ENCODE measurements around the gene CD38. TPM values are rescaled to one million over a fixed set of nuclear protein-coding genes. Genes with fewer than 3 reads are reported as not detected.

Gene CD38
- total and polyA plus RNA-seq, 5 donors from 2014 or later: 4.8 to 14.5 (median 6.4) TPM

DNA sequence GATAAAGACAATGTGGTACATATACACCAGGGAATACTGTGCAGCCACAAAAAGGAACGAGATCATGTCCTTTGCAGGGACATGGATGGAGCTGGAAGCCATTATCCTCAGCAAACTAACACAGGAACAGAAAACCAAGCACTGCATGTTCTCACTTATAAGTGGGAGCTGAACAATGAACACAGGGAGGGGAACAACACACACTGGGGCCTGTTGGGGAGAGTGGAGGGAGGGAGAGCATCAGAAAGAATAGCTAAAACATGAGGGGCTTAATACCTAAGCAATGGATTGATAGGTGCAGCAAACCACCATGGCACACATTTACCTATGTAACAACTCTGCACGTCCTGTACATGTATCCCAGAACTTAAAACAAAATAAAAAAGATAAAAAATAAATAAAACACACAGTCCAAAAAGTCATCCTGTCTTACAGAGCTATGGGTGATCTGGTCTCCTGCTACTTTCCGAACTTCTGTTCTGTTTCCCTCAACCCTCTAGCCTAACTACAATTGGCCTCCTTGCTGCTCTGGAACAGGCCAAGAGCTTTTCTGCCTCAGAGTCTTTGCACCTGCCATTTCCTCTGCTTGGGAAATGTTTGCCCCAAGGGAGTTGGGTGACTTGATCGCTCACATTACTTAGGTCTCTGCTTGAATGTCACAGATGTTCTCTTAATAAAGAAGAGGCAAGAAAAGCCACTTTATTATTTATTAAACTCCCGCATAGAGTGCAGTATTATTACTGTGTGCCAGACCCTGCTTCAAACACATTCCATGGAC, 1.1 kb upstream of the CD38 start:
- no peak overlapping the region for H3K4me3 ChIP-seq (ENCODE audit: low read depth, low read length)
- peaks cover 27% of the 10 kb centered on the region for H3K4me1 ChIP-seq (ENCODE audit: control insufficient read depth, insufficient read depth, low read length, poor library complexity, severe bottlenecking)
- peaks cover 60% of the 10 kb centered on the region for H3K27me3 Mint-ChIP-seq
- H3K4me1 Mint-ChIP-seq: peaks cover 0 to 68% (median 42%) of the 10 kb centered on the region in 4 donors
- no peak overlapping the region for H3K27ac ChIP-seq (ENCODE audit: insufficient read depth, low read length, poor library complexity, severe bottlenecking)
- H3K4me3 Mint-ChIP-seq: peak overlapping the region in 3 of 4 donors; percentile 76 to 88 (median 88)
- H3K36me3 ChIP-seq (ENCODE audit: control insufficient read depth, insufficient read depth, low read length): no peaks in the 10 kb centered on the region
- H3K27me3 ChIP-seq (ENCODE audit: control insufficient read depth, insufficient read depth, low read length): peaks cover 2% of the 10 kb centered on the region
- H3K27ac Mint-ChIP-seq: peak overlapping the region in 1 of 3 donors; percentile 44
- no peak for ATAC-seq (ENCODE audit: low read depth in 2 of 2)
- H3K9me3 ChIP-seq (ENCODE audit: control insufficient read depth in 2 of 2, low read length in 2 of 2): no peaks in the 10 kb centered on the region
- DNase-seq: no peak
- peaks cover 0 to 4% (median 0%) of the 10 kb centered on the region in 7 donors for H3K9me3 Mint-ChIP-seq
- H3K36me3 Mint-ChIP-seq: no peaks in the 10 kb centered on the region

DNA sequence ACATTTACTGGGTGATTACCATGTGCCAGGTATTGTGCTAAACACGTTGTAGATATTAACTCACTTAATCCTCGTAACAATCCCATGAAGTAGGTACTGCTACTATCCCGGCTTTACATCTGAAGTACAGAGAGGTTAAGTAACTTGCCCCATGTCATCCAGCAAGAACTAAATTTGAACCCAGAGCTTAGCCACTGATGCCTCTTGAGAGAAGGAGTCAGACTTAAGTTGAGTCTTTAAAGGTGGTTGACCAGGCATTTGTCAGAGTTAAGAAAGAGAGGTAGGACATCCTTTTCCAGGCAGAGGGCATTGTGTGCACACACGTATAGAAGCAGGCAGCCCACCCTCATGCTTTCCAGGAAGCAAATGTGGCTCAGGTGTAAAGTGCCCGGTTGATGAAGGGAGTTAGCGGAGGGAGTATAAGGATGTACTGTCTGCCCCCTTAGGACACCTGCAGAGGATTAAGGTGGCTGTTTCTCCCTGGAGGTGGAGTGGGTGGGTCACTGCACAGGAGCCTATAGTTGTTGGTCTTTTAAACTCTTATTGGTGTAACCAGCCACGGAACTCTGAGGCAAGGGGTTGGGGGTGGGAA, 335 bp upstream of the CD38 start:
- Histone ChIP-seq H3K36me3 (ENCODE audit: control insufficient read depth, insufficient read depth, low read length) (no peaks in the 10 kb centered on the region), H3K27me3 (ENCODE audit: control insufficient read depth, insufficient read depth, low read length) (peaks cover 4% of the 10 kb centered on the region), H3K4me1 (ENCODE audit: control insufficient read depth, insufficient read depth, low read length, poor library complexity, severe bottlenecking) (peaks cover 28% of the 10 kb centered on the region), H3K9me3 (ENCODE audit: control insufficient read depth in 2 of 2, low read length in 2 of 2) (no peaks in the 10 kb centered on the region), H3K27ac (ENCODE audit: insufficient read depth, low read length, poor library complexity, severe bottlenecking) (no peak overlapping the region), H3K4me3 (ENCODE audit: low read depth, low read length) (no peak overlapping the region)
- DNase-seq (no peak), ATAC-seq (ENCODE audit: low read depth in 2 of 2) (peak in 1 of 2 donors; percentile 21)
- Mint-ChIP-seq H3K4me1 (peaks cover 7 to 68% (median 39%) of the 10 kb centered on the region in 4 donors), H3K36me3 (peaks cover 3% of the 10 kb centered on the region), H3K4me3 (peak overlapping the region; percentile 76 to 89 (median 88)), H3K27ac (peak overlapping the region; percentile 44 to 57 (median 57)), H3K9me3 (no peaks in the 10 kb centered on the region), H3K27me3 (peaks cover 55% of the 10 kb centered on the region)

DNA sequence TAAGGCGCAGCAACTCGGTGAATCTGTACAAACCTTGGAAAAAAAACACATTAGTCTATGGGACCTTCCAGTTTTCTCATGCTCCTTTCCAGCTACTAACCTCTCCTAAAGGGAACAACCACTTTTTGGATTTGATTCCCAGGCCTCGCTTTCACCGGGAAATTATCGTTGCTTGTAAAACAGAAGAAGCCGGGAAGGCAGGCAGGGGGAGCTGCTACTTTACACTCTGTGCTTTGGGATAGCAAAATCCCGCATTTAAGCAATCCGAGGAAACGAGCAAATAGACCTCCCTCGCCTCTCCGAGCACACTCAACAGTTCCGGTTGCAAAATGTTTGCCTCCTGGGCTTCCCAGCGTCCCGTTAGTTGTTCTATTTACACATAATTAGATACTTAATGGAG, 1.2 kb downstream of the CD38 start:
- no peak for DNase-seq
- no peak overlapping the region for H3K27ac ChIP-seq (ENCODE audit: insufficient read depth, low read length, poor library complexity, severe bottlenecking)
- H3K9me3 Mint-ChIP-seq: peaks cover 0 to 2% (median 0%) of the 10 kb centered on the region in 7 donors

DNA sequence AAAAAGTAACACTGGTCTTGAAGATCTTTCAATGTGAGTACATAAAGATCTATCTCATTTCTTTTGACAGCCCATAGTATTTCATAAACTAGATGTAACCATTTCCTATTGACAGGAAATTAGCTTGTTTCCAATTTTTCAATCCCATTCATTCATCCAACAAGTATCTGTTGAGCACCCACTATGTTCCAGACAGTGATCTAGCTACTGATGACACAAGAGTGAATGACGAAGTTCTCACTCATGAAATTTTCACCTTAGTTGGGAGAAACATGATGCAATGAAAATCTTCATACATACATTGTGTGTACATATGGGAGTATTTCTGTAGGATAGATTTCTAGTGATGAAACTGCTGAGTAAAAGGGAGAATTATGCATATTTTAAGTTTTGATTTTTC, 1.7 kb downstream of the CD38 start:
- Histone ChIP-seq H3K36me3 (ENCODE audit: control insufficient read depth, insufficient read depth, low read length) (no peaks in the 10 kb centered on the region), H3K9me3 (ENCODE audit: control insufficient read depth in 2 of 2, low read length in 2 of 2) (no peaks in the 10 kb centered on the region), H3K4me3 (ENCODE audit: low read depth, low read length) (peak overlapping the region; percentile 85), H3K4me1 (ENCODE audit: control insufficient read depth, insufficient read depth, low read length, poor library complexity, severe bottlenecking) (peaks cover 28% of the 10 kb centered on the region), H3K27ac (ENCODE audit: insufficient read depth, low read length, poor library complexity, severe bottlenecking) (no peak overlapping the region), H3K27me3 (ENCODE audit: control insufficient read depth, insufficient read depth, low read length) (peaks cover 6% of the 10 kb centered on the region)
- peaks cover 8 to 69% (median 39%) of the 10 kb centered on the region in 4 donors for H3K4me1 Mint-ChIP-seq
- H3K9me3 Mint-ChIP-seq: peaks cover 0 to 2% (median 0%) of the 10 kb centered on the region in 7 donors
- H3K4me3 Mint-ChIP-seq: peak overlapping the region; percentile 88 to 93 (median 90)
- peak overlapping the region; percentile 78 to 89 (median 87) for H3K27ac Mint-ChIP-seq
- DNase-seq (no peak), ATAC-seq (ENCODE audit: low read depth in 2 of 2) (no peak)
- H3K27me3 Mint-ChIP-seq: peaks cover 48% of the 10 kb centered on the region
- peaks cover 18% of the 10 kb centered on the region for H3K36me3 Mint-ChIP-seq

More for the DNA sequence above, 1.2 kb downstream of the CD38 start:
- H3K4me3 Mint-ChIP-seq: peak overlapping the region; percentile 88 to 93 (median 90)
- H3K27me3 Mint-ChIP-seq: peaks cover 51% of the 10 kb centered on the region
- peaks cover 16% of the 10 kb centered on the region for H3K36me3 Mint-ChIP-seq
- Histone ChIP-seq H3K9me3 (ENCODE audit: control insufficient read depth in 2 of 2, low read length in 2 of 2) (no peaks in the 10 kb centered on the region), H3K27me3 (ENCODE audit: control insufficient read depth, insufficient read depth, low read length) (peaks cover 6% of the 10 kb centered on the region), H3K36me3 (ENCODE audit: control insufficient read depth, insufficient read depth, low read length) (no peaks in the 10 kb centered on the region), H3K4me3 (ENCODE audit: low read depth, low read length) (peak overlapping the region; percentile 85), H3K4me1 (ENCODE audit: control insufficient read depth, insufficient read depth, low read length, poor library complexity, severe bottlenecking) (peaks cover 28% of the 10 kb centered on the region)
- H3K27ac Mint-ChIP-seq: peak overlapping the region; percentile 78 to 89 (median 87)
- ATAC-seq (ENCODE audit: low read depth in 2 of 2): no peak
- H3K4me1 Mint-ChIP-seq: peaks cover 8 to 71% (median 39%) of the 10 kb centered on the region in 4 donors

DNA sequence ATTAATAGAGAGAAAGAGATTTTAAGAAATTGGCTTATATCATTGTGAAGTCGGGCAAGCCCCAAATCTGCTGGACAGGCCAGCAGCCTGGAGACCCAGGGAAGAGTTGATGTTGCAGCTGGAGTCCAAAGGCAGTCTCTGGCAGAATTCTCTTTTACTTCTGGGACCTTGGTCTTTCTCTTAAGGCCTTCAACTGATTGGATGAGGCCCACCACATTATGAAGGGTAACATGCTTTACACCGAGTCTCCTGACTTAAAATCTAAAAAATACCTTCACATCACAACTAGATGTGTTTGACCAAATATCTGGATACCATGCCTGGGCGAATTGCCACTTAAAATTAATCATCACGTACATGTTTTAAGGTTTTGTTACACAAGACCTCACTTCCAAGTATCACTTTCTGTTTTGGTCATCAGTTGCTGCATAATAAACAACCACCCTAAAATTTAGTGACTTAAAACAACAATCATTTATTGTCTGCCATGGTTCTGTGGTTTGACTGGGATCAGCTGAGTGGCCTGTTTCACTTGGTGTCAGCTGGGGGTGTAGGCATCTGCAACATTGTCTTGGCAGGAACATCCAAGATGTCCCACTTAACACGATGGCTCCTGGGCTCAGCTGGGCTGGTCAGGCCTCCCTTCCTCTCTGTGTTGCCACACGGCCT, 3.4 kb downstream of the CD38 start:
- Mint-ChIP-seq H3K27me3 (peaks cover 41% of the 10 kb centered on the region), H3K27ac (peak overlapping the region in 2 of 3 donors; percentile 54 to 59), H3K4me1 (peaks cover 8 to 74% (median 35%) of the 10 kb centered on the region in 4 donors), H3K36me3 (peaks cover 24% of the 10 kb centered on the region), H3K4me3 (peak overlapping the region in 3 of 4 donors; percentile 17 to 64 (median 47)), H3K9me3 (peaks cover 0 to 2% (median 0%) of the 10 kb centered on the region in 7 donors)
- no peaks in the 10 kb centered on the region for H3K36me3 ChIP-seq (ENCODE audit: control insufficient read depth, insufficient read depth, low read length)
- peak in 1 of 3 donors; percentile 40 for DNase-seq
- H3K27me3 ChIP-seq (ENCODE audit: control insufficient read depth, insufficient read depth, low read length): peaks cover 4% of the 10 kb centered on the region
- no peak overlapping the region for H3K27ac ChIP-seq (ENCODE audit: insufficient read depth, low read length, poor library complexity, severe bottlenecking)
- no peaks in the 10 kb centered on the region for H3K9me3 ChIP-seq (ENCODE audit: control insufficient read depth in 2 of 2, low read length in 2 of 2)
- no peak overlapping the region for H3K4me3 ChIP-seq (ENCODE audit: low read depth, low read length)
- peaks cover 28% of the 10 kb centered on the region for H3K4me1 ChIP-seq (ENCODE audit: control insufficient read depth, insufficient read depth, low read length, poor library complexity, severe bottlenecking)
- ATAC-seq (ENCODE audit: low read depth in 2 of 2): no peak

DNA sequence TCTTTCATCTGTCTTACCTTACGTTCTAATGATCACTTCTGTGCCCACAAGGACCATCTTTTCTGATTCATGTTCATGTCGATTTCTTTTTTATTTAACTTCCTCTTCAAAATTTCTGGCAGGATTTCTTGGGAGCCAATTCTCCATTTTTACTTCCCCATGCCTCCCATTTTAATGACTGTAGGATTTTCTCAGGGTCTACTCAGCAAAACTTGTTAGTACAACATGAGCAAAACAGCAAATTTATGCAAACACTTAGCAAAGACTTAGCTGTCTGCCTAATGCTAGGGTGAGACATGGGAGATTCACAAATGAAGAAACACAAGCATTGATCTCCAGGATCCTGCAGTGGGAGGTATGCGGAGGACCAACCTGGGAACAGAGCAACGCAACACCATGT, 5.5 kb downstream of the CD38 start:
- Histone ChIP-seq H3K9me3 (ENCODE audit: control insufficient read depth in 2 of 2, low read length in 2 of 2) (no peaks in the 10 kb centered on the region), H3K4me1 (ENCODE audit: control insufficient read depth, insufficient read depth, low read length, poor library complexity, severe bottlenecking) (peaks cover 16% of the 10 kb centered on the region), H3K27ac (ENCODE audit: insufficient read depth, low read length, poor library complexity, severe bottlenecking) (no peak overlapping the region), H3K4me3 (ENCODE audit: low read depth, low read length) (no peak overlapping the region), H3K27me3 (ENCODE audit: control insufficient read depth, insufficient read depth, low read length) (peaks cover 4% of the 10 kb centered on the region), H3K36me3 (ENCODE audit: control insufficient read depth, insufficient read depth, low read length) (no peaks in the 10 kb centered on the region)
- Mint-ChIP-seq H3K9me3 (peaks cover 0 to 2% (median 0%) of the 10 kb centered on the region in 7 donors), H3K36me3 (peaks cover 33% of the 10 kb centered on the region), H3K4me3 (peak overlapping the region in 1 of 4 donors; percentile 27), H3K27ac (peak overlapping the region in 1 of 3 donors; percentile 17), H3K27me3 (peaks cover 36% of the 10 kb centered on the region), H3K4me1 (peaks cover 8 to 65% (median 34%) of the 10 kb centered on the region in 4 donors)
- DNase-seq (no peak), ATAC-seq (ENCODE audit: low read depth in 2 of 2) (no peak)

DNA sequence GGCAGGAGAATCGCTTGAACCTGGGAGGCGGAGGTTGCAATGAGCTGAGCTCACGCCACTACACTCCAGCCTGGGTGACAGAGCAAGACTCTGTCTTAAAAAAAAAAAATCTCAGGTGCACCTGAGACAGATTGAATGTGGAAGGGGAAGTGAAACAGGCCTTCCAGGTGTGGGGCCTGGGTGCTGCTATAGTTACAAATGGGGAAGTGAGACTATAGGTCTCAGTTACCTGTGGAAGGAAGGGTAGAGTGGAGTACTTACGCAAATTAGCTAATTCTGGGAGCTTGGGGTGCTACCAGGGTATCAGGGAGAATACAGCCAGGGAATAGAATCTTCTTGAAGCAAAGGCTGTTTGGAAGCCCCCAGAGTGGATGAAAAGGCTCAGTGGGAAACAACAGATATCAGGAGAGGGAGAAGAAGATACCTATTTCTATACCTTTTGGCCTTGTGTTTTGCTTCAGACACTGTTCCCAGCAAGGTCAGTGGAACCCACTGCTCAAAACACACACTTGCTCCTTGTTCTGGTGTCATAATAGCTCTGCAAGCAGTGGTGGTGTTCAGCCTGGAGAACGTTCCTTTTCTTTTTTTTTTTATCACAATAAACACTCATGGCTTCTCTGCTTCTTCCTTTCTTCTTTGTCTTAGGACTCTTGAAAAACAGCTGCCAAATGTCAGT, 7.0 kb downstream of the CD38 start:
- no peak overlapping the region for H3K4me3 ChIP-seq (ENCODE audit: low read depth, low read length)
- peaks cover 24% of the 10 kb centered on the region for H3K27me3 Mint-ChIP-seq
- no peaks in the 10 kb centered on the region for H3K36me3 ChIP-seq (ENCODE audit: control insufficient read depth, insufficient read depth, low read length)
- peaks cover 3% of the 10 kb centered on the region for H3K4me1 ChIP-seq (ENCODE audit: control insufficient read depth, insufficient read depth, low read length, poor library complexity, severe bottlenecking)
- peaks cover 8 to 52% (median 27%) of the 10 kb centered on the region in 4 donors for H3K4me1 Mint-ChIP-seq
- H3K9me3 ChIP-seq (ENCODE audit: control insufficient read depth in 2 of 2, low read length in 2 of 2): no peaks in the 10 kb centered on the region
- DNase-seq (no peak), ATAC-seq (ENCODE audit: low read depth in 2 of 2) (peak in 1 of 2 donors; percentile 31)
- peaks cover 0 to 2% (median 0%) of the 10 kb centered on the region in 7 donors for H3K9me3 Mint-ChIP-seq
- peaks cover 4% of the 10 kb centered on the region for H3K27me3 ChIP-seq (ENCODE audit: control insufficient read depth, insufficient read depth, low read length)
- peak overlapping the region in 2 of 4 donors; percentile 27 to 37 for H3K4me3 Mint-ChIP-seq
- H3K27ac ChIP-seq (ENCODE audit: insufficient read depth, low read length, poor library complexity, severe bottlenecking): no peak overlapping the region
- H3K36me3 Mint-ChIP-seq: peaks cover 33% of the 10 kb centered on the region
- H3K27ac Mint-ChIP-seq: no peak overlapping the region
